Osteocyte (in vitro differentiated cells): ENCODE measurements around the gene ADARB1. TPM values are rescaled to one million over a fixed set of nuclear protein-coding genes. Genes with fewer than 3 reads are reported as not detected.
A peak's percentile ranks its signal among the peaks of the same experiment; 100 is the strongest.

Experiments
- DNase-seq: peaks from one replicate; pipeline ENCODE4 v3.0.0; 2021; ENCODE audit warnings: mixed read lengths; ENCODE audit not compliant: unreplicated experiment; ENCODE audit errors: extremely low spot score
- H3K27ac Mint-ChIP-seq: one replicate; pipeline ENCODE4 v1.8.0; 2021; ENCODE audit warnings: mild to moderate bottlenecking, mixed read lengths; ENCODE audit not compliant: unreplicated experiment
- H3K27me3 Mint-ChIP-seq: one replicate; pipeline ENCODE4 v1.8.0; 2021; ENCODE audit warnings: mixed read lengths; ENCODE audit not compliant: unreplicated experiment
- H3K36me3 Mint-ChIP-seq: one replicate; pipeline ENCODE4 v1.8.0; 2021; ENCODE audit warnings: mixed read lengths; ENCODE audit not compliant: unreplicated experiment
- H3K4me1 Mint-ChIP-seq: one replicate; pipeline ENCODE4 v1.8.0; 2021; ENCODE audit warnings: mixed read lengths; ENCODE audit not compliant: unreplicated experiment
- H3K4me3 Mint-ChIP-seq: one replicate; pipeline ENCODE4 v1.8.0; 2021; ENCODE audit warnings: mild to moderate bottlenecking, moderate library complexity, mixed read lengths; ENCODE audit not compliant: unreplicated experiment
- H3K9me3 Mint-ChIP-seq: one replicate; pipeline ENCODE4 v1.8.0; 2021; ENCODE audit warnings: mixed read lengths; ENCODE audit not compliant: unreplicated experiment
- total RNA-seq: library from RNA; stranded (reverse); gene quantifications from 2 replicates; pipeline ENCODE4 v1.2.1, GENCODE V29; 2021
- TF ChIP-seq, protein P1 (sequence below): fragments of 200-600 bp; sonication (generic); IDR thresholded peaks from 2 replicates; pipeline ENCODE4 v1.5.0; 2021; ENCODE audit warnings: antibody characterized with exemption, mild to moderate bottlenecking, moderate library complexity

ADARB1 gene
- total RNA-seq, 1 donor from 2014 or later: 126 TPM

DNA sequence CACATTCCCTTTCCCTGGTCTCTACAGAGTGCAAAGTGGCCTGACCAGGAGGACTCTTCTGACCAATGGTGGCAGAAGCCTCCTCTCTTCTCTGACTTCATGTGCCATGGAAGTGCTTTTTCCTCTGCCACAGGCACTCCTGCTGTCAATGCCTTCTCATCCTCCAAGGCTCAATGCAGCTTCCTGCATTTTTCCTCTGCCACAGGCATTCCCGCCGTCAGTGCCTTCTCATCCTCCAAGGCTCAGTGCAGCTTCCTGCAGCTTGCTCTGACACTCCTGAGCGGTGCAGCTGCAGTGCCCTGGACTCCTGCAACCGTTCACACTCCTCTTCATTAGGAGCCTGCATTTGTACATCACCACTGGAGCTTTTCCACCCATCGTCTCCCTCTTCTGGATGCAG is 4.7 kb upstream of the ADARB1 start:
- TF ChIP-seq, protein P1, sequence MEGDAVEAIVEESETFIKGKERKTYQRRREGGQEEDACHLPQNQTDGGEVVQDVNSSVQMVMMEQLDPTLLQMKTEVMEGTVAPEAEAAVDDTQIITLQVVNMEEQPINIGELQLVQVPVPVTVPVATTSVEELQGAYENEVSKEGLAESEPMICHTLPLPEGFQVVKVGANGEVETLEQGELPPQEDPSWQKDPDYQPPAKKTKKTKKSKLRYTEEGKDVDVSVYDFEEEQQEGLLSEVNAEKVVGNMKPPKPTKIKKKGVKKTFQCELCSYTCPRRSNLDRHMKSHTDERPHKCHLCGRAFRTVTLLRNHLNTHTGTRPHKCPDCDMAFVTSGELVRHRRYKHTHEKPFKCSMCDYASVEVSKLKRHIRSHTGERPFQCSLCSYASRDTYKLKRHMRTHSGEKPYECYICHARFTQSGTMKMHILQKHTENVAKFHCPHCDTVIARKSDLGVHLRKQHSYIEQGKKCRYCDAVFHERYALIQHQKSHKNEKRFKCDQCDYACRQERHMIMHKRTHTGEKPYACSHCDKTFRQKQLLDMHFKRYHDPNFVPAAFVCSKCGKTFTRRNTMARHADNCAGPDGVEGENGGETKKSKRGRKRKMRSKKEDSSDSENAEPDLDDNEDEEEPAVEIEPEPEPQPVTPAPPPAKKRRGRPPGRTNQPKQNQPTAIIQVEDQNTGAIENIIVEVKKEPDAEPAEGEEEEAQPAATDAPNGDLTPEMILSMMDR: no peak
- no peak for DNase-seq
- H3K27ac Mint-ChIP-seq: no peak overlapping the region
- H3K36me3 Mint-ChIP-seq: no peaks in the 10 kb centered on the region
- no peaks in the 10 kb centered on the region for H3K9me3 Mint-ChIP-seq
- peaks cover 30% of the 10 kb centered on the region for H3K4me1 Mint-ChIP-seq
- H3K4me3 Mint-ChIP-seq: no peak overlapping the region
- H3K27me3 Mint-ChIP-seq: no peaks in the 10 kb centered on the region

DNA sequence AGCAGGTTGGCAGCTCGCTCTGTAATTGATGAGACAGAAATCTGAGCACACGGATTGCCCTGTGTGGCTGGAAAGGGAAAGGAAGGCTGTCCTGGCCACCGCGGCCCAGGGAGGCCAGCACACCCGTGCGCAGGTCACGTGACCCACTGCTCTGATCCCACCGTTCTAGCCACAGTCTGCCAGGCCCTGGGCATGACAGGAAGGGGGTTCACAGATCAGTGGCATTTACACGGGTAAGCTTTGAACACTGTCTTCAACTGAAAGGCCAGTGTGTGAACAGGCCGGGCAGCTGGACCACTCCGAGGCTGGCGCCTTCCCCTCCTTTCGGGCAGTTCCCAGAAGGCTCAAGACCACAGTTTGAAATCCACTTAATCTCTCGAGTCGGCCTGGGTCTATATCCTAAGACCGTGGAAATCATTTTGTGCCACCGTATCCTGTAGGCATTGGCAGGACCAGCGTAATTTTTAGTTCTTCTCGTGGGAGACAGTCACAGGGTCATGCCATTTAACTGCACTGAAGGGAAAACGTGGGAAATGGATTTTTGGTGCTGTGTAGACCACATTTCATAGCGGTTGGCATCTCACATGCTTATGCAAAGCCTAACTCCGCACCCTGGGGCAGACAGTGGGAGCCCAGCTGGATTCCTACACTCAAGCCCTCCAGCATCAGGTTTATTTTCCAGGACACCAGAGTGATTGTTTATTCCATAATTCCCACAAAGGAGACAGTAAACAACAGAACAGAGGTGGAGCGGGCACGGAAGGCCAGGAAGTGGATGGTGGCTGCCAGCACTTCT is 3.1 kb upstream of the ADARB1 start:
- no peak for DNase-seq
- Mint-ChIP-seq H3K9me3 (no peaks in the 10 kb centered on the region), H3K4me1 (peaks cover 33% of the 10 kb centered on the region), H3K27ac (peak overlapping the region; percentile 51), H3K27me3 (no peaks in the 10 kb centered on the region), H3K36me3 (no peaks in the 10 kb centered on the region), H3K4me3 (no peak overlapping the region)
- TF ChIP-seq, protein P1: no peak

DNA sequence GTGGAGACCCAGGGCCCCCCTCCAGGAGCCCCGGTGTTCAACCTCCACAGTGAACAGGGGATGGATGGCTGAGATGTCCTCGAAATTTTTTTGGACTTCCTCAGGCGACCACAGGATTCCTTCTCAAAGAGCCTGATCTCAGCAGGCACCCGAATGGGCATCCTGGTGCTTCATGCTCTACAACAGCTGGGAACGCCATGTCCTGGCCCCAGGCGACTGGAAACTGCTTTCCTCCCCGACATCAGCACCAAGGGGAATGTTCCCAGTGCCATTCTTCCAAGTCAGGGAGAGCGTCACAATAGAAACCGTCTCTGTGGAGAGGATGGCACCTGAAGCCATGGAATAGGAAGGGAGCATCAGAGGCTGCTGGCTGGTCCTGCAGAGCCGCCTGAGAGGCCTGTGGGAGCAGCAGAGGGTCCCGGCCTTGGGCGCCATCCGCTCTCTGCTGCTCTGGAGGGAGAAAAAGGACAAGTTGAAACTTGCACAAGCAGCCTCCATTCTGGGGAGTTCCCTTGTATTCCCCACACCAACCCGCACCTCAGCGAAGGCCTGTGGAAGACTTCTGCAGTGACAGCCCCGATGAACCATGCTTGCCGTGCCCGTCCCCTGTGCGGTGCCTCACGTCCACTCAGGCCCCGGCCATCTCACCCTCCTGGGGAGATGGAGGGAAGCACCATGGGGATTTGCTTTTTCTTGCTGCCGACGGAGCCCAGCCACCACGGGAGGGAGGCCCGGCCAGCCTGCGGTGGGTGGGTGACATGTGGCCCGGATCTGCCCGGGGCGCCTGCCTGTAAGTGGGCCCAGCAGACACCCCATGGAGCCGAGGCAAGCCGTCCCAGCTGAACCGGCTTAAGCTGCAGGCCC is 2.3 kb upstream of the ADARB1 start:
- H3K4me1 Mint-ChIP-seq: peaks cover 41% of the 10 kb centered on the region
- H3K36me3 Mint-ChIP-seq: no peaks in the 10 kb centered on the region
- no peaks in the 10 kb centered on the region for H3K27me3 Mint-ChIP-seq
- H3K9me3 Mint-ChIP-seq: no peaks in the 10 kb centered on the region
- DNase-seq: no peak
- H3K4me3 Mint-ChIP-seq: peak overlapping the region; percentile 82
- TF ChIP-seq, protein P1: no peak
- H3K27ac Mint-ChIP-seq: peak overlapping the region; percentile 51

DNA sequence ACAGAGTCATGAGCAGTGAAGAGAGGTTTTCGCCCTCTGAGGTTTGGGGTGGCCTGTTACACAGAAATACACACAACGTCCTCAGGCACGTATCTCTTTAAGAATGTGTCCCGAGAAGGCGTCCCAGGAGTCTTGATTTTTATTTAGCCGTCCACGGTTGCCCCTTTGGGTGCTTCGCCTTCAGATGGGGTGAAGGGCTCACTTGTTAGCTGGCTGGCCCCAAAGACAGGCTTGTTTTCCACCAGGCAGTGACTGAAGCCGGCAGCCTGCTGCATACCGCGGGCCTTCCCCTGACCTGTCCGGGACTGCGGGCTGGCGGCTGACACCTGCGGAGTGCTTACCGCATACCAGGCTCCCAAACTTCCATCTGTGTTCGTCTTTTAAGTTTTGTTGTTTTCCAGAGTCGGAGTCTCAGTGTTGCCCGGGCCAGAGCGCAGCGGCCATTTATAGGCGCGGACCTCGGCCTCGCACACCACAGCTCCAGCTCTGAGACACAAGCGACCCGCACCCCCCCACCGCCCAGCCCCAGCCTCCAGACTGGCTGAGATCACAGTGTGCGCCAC is 1.6 kb upstream of the ADARB1 start:
- TF ChIP-seq, protein P1: no peak
- Mint-ChIP-seq H3K4me3 (peak overlapping the region; percentile 82), H3K27me3 (no peaks in the 10 kb centered on the region), H3K27ac (no peak overlapping the region), H3K4me1 (peaks cover 46% of the 10 kb centered on the region), H3K36me3 (no peaks in the 10 kb centered on the region), H3K9me3 (no peaks in the 10 kb centered on the region)
- DNase-seq: no peak
